ENCODE data around the gene IGFBP1.

IGFBP1 gene

GRCh38 chr7:45872116-45873034 lies 15.9 kb upstream of the IGFBP1 start:
- no peaks in the 10 kb centered on the region; the same call in 1 of the 2 replicates for H3K27me3 ChIP-seq (ENCODE audit: low read depth)
- peak in 1 of 2 experiments; percentile 23 for DNase-seq (ENCODE audit: low spot score in 2 of 2)
- in situ Hi-C loops (cut with MboI; ENCODE audit: low sequenced_read_pairs): no loop called here
- no peaks in the 10 kb centered on the region for H3K36me3 ChIP-seq (replicated peaks)
- H3K4me1 ChIP-seq: no peaks in the 10 kb centered on the region
- H3K9me3 ChIP-seq: no peaks in the 10 kb centered on the region
- H3K4me3 ChIP-seq: no peak overlapping the region

- Histone ChIP-seq H3K27me3 (ENCODE audit: low read depth) (no peaks in the 10 kb centered on the region; the same call in 1 of the 2 replicates), H3K36me3 (replicated peaks) (no peaks in the 10 kb centered on the region), H3K9me3 (no peaks in the 10 kb centered on the region), H3K4me1 (no peaks in the 10 kb centered on the region), H3K4me3 (no peak within 1 kb of the TSS)
- in situ Hi-C loops (cut with MboI; ENCODE audit: low sequenced_read_pairs): no loop called here
- no peak for DNase-seq (ENCODE audit: low spot score in 2 of 2)
Measured at GRCh38 chr7:45873035-45873354, 15.3 kb upstream of the IGFBP1 start, which contains the start of gene CCDC201. CCDC201 (minus strand) TSS chr7:45873082; CDS start chr7:45873007, 75 bp downstream.

GRCh38 chr7:45873355-45873754 lies 14.9 kb upstream of the IGFBP1 start:
- in situ Hi-C loops (cut with MboI; ENCODE audit: low sequenced_read_pairs): no loop called here
- H3K4me3 ChIP-seq: no peak overlapping the region
- no peaks in the 10 kb centered on the region for H3K9me3 ChIP-seq
- H3K4me1 ChIP-seq: no peaks in the 10 kb centered on the region
- H3K36me3 ChIP-seq (replicated peaks): no peaks in the 10 kb centered on the region
- H3K27me3 ChIP-seq (ENCODE audit: low read depth): no peaks in the 10 kb centered on the region; the same call in 1 of the 2 replicates
- no peak for DNase-seq (ENCODE audit: low spot score in 2 of 2)

GRCh38 chr7:45874408-45875131 lies 13.7 kb upstream of the IGFBP1 start:
- no peak for DNase-seq (ENCODE audit: low spot score in 2 of 2)
- in situ Hi-C loops (cut with MboI; ENCODE audit: low sequenced_read_pairs): no loop called here

GRCh38 chr7:45876519-45876918 lies 11.8 kb upstream of the IGFBP1 start:
- DNase-seq (ENCODE audit: low spot score in 2 of 2): no peak
- no peaks in the 10 kb centered on the region for H3K4me1 ChIP-seq
- no peaks in the 10 kb centered on the region for H3K36me3 ChIP-seq (replicated peaks)
- no peak overlapping the region for H3K4me3 ChIP-seq
- H3K27me3 ChIP-seq (ENCODE audit: low read depth): no peaks in the 10 kb centered on the region; the same call in 1 of the 2 replicates
- H3K9me3 ChIP-seq: no peaks in the 10 kb centered on the region; the same call in 1 of the 2 replicates
- in situ Hi-C loops (cut with MboI; ENCODE audit: low sequenced_read_pairs): no loop called here

More at GRCh38 chr7:45874408-45875131, 13.7 kb upstream of the IGFBP1 start:
- no peaks in the 10 kb centered on the region for H3K4me1 ChIP-seq
- H3K4me3 ChIP-seq: no peak overlapping the region
- H3K9me3 ChIP-seq: no peaks in the 10 kb centered on the region; the same call in 1 of the 2 replicates
- no peaks in the 10 kb centered on the region for H3K36me3 ChIP-seq (replicated peaks)
- no peaks in the 10 kb centered on the region; the same call in 1 of the 2 replicates for H3K27me3 ChIP-seq (ENCODE audit: low read depth)

- no peak for DNase-seq (ENCODE audit: low spot score in 2 of 2)
- H3K9me3 ChIP-seq: no peaks in the 10 kb centered on the region; the same call in 1 of the 2 replicates
- no peak overlapping the region for H3K4me3 ChIP-seq
- in situ Hi-C loops (cut with MboI; ENCODE audit: low sequenced_read_pairs): no loop called here
- H3K4me1 ChIP-seq: no peaks in the 10 kb centered on the region
- no peaks in the 10 kb centered on the region for H3K36me3 ChIP-seq (replicated peaks)
- H3K27me3 ChIP-seq (ENCODE audit: low read depth): no peaks in the 10 kb centered on the region
Measured at GRCh38 chr7:45878457-45879144, 9.7 kb upstream of the IGFBP1 start.

- Histone ChIP-seq H3K27me3 (ENCODE audit: low read depth) (no peaks in the 10 kb centered on the region), H3K4me3 (no peak overlapping the region), H3K4me1 (no peaks in the 10 kb centered on the region), H3K36me3 (replicated peaks) (no peaks in the 10 kb centered on the region), H3K9me3 (no peaks in the 10 kb centered on the region; the same call in 1 of the 2 replicates)
- no peak for DNase-seq (ENCODE audit: low spot score in 2 of 2)
- in situ Hi-C loops (cut with MboI; ENCODE audit: low sequenced_read_pairs): no loop called here
Measured at GRCh38 chr7:45880433-45880860, 7.8 kb upstream of the IGFBP1 start.

- Histone ChIP-seq H3K27me3 (ENCODE audit: low read depth) (no peaks in the 10 kb centered on the region), H3K36me3 (replicated peaks) (no peaks in the 10 kb centered on the region), H3K9me3 (no peaks in the 10 kb centered on the region; the same call in 1 of the 2 replicates), H3K4me1 (no peaks in the 10 kb centered on the region), H3K4me3 (no peak overlapping the region)
- no peak for DNase-seq (ENCODE audit: low spot score in 2 of 2)
- in situ Hi-C loops (cut with MboI; ENCODE audit: low sequenced_read_pairs): no loop called here
Measured at GRCh38 chr7:45881280-45881758, 7.0 kb upstream of the IGFBP1 start.

GRCh38 chr7:45881759-45882464 lies 6.4 kb upstream of the IGFBP1 start:
- no peak for DNase-seq (ENCODE audit: low spot score in 2 of 2)

GRCh38 chr7:45882465-45882810 lies 5.8 kb upstream of the IGFBP1 start:
- DNase-seq (ENCODE audit: low spot score in 2 of 2): no peak
- no peak overlapping the region for H3K4me3 ChIP-seq
- no peaks in the 10 kb centered on the region for H3K27me3 ChIP-seq (ENCODE audit: low read depth)
- no peaks in the 10 kb centered on the region for H3K4me1 ChIP-seq
- no peaks in the 10 kb centered on the region for H3K36me3 ChIP-seq (replicated peaks)
- in situ Hi-C loops (cut with MboI; ENCODE audit: low sequenced_read_pairs): no loop called here
- H3K9me3 ChIP-seq: no peaks in the 10 kb centered on the region; the same call in 1 of the 2 replicates

More at GRCh38 chr7:45881759-45882464, 6.4 kb upstream of the IGFBP1 start:
- no peaks in the 10 kb centered on the region for H3K27me3 ChIP-seq (ENCODE audit: low read depth)
- H3K4me1 ChIP-seq: no peaks in the 10 kb centered on the region
- H3K36me3 ChIP-seq (replicated peaks): no peaks in the 10 kb centered on the region
- no peak overlapping the region for H3K4me3 ChIP-seq
- H3K9me3 ChIP-seq: no peaks in the 10 kb centered on the region; the same call in 1 of the 2 replicates
- in situ Hi-C loops (cut with MboI; ENCODE audit: low sequenced_read_pairs): no loop called here

GRCh38 chr7:45884136-45884535 lies 4.2 kb upstream of the IGFBP1 start:
- Histone ChIP-seq H3K9me3 (no peaks in the 10 kb centered on the region; the same call in 1 of the 2 replicates), H3K27me3 (ENCODE audit: low read depth) (peaks cover 6% of the 10 kb centered on the region), H3K36me3 (replicated peaks) (no peaks in the 10 kb centered on the region), H3K4me3 (no peak overlapping the region), H3K4me1 (no peaks in the 10 kb centered on the region)
- in situ Hi-C loops (cut with MboI; ENCODE audit: low sequenced_read_pairs): no loop called here
- no peak for DNase-seq (ENCODE audit: low spot score in 2 of 2)

- Histone ChIP-seq H3K27me3 (ENCODE audit: low read depth) (peaks cover 10% of the 10 kb centered on the region), H3K4me1 (no peaks in the 10 kb centered on the region), H3K36me3 (replicated peaks) (no peaks in the 10 kb centered on the region), H3K9me3 (no peaks in the 10 kb centered on the region), H3K4me3 (no peak overlapping the region)
- in situ Hi-C loops (cut with MboI; ENCODE audit: low sequenced_read_pairs): no loop called here
- no peak for DNase-seq (ENCODE audit: low spot score in 2 of 2)
Measured at GRCh38 chr7:45885264-45885882, 2.9 kb upstream of the IGFBP1 start.

Data from HAP-1 (cell line).